Eye (tissue), 1 donor: Measurements from ENCODE around the gene KRT17.

Experiments
- DNase-seq: peaks from one replicate; pipeline ENCODE4 v3.0.0-alpha.2; 2015

Gene KRT17

GRCh38 chr17:41624208-41625101, at the start of gene KRT17:
Gene KRT17, minus strand, starts transcription at chr17:41624575. Its CDS starts 66 bp downstream, at chr17:41624509.
- peak; percentile 72 for DNase-seq

GRCh38 chr17:41672153-41672552, 47.8 kb upstream of the KRT17 start:
- no peak for DNase-seq

- no peak for DNase-seq
Measured at GRCh38 chr17:41667280-41668041, 43.1 kb upstream of the KRT17 start.

DNA sequence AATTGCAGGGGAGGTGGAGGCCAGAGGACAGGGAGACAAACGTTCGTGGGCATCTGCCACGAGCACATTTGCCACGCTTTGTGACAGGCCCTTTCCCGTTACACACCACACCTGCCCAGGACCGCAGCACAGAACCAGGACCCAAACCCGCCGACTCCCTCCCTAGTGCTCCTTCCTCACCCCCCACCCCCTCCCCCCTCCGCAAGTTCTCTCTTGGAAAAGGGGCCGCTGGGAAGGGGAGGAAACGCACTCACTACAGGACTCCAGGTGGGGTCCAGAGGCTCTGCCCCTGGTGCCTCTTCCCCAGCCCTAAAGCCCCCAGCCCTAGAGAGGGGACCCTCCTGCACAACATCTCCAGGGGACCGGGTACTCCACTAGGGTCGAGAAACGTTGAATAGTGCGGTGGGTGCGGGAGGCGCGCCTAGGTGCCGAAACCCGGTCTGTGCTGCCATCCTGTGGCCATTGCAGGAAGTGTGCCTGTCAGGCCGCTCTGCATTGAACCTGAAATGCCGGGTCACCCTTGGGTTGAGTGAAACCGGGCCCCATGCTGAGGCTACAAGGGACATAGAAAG, 42.4 kb upstream of the KRT17 start:
- DNase-seq, result peak; percentile 96

GRCh38 chr17:41666237-41666641, 41.9 kb upstream of the KRT17 start:
- DNase-seq, result peak; percentile 81

- DNase-seq, result peak; percentile 95
Measured at GRCh38 chr17:41665566-41666236, 41.3 kb upstream of the KRT17 start.

DNA sequence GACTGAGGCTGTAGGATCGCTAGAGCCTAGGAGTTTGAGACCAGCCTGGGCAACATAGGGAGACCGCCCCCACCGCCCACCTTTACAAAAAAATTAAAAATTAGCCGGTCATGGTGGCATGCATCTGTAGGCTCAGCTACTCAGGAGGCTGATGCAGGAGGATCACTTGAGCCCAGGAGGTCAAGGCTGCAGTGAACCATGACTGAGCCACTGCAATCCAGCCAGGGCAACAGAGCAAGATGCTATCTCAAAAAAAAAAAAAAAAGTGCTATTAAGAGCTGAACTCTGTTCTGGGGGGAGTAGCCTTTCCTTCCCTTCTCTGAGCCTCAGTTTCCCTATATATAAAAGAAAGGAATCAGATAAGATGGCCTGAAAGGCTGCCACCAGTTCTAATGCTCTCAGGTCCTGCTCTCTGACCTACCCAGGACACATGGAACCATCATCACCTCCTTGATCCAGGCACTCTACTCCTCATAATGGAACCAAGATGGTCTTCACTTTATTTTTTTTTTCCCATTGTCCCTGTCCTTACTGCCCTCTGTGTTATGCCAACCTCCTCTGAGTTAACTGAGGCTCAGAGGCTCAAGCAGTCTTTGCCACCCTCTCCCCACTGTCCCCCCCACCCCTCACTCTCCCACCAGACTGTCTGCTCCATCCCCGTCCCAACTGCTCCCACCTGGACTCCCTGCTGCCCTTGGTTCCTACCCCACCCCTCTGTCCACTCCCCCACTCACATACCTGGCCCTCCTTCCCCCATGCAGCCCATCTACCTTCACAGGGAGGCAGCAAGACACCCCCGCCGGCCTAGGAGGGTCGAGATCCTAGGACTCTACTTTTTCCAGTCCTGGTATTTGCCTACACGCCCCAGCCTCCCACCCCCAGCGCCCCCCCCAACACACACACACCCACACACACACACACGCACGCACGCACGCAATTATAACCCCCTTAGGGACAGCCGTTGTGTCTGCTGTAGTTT, 40.5 kb upstream of the KRT17 start:
- no peak for DNase-seq

GRCh38 chr17:41664172-41664457, 39.7 kb upstream of the KRT17 start:
- DNase-seq, result no peak

- DNase-seq, result no peak
Measured at GRCh38 chr17:41663451-41664171, 39.2 kb upstream of the KRT17 start.

- DNase-seq, result no peak
Measured at GRCh38 chr17:41660221-41660711, 35.9 kb upstream of the KRT17 start.

- DNase-seq, result no peak
Measured at GRCh38 chr17:41659427-41660212, 35.2 kb upstream of the KRT17 start.

GRCh38 chr17:41658846-41659245, 34.5 kb upstream of the KRT17 start:
- DNase-seq, result no peak

DNA sequence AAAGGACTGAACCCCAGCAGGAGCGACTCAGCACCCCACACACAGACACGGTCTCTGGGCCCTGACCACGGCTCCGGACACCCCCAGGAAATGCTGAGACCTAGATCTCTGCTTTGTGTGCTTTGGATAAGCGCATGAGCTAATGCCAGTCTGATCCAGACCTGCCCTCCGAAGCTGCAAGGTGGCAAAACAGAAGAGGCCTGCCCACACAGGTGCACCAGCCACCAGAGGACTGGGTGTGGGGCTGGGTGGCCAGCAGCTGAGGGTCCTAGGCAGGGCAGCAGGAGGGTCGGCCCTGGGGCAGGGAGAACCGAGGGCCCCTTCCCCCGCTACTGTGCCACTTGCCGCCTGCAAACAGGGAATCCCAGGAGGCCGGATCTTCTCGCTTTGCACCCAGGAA, 33.6 kb upstream of the KRT17 start:
- DNase-seq, result no peak

DNA sequence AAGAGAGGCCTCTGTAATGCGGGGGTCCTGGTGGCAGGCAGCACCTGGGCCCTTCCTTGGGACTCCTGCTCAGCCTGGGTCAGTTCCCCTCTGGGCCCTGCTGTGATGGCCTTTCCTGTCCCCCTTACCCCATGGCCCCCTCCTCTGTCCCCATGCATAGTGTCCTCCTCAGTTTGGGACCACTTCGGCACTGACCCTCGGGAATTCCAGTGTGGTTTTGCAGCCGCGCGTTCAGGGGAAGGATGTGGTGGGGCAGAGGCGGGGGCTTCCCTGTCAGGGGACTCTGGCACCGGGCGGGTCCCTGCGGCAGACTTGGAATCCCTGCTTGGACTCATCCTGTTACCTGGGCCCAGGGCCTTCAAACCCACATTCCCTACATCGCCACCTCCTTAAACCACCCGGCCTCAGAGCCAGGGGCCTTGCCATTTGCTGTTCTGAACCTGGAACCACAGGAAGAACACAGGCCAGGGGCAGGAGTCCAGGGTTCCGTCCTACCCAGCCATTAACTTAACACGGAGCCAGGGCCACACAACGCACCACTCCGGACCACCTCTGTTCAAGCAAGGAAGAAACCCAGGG, 32.9 kb upstream of the KRT17 start:
- DNase-seq, result no peak

DNA sequence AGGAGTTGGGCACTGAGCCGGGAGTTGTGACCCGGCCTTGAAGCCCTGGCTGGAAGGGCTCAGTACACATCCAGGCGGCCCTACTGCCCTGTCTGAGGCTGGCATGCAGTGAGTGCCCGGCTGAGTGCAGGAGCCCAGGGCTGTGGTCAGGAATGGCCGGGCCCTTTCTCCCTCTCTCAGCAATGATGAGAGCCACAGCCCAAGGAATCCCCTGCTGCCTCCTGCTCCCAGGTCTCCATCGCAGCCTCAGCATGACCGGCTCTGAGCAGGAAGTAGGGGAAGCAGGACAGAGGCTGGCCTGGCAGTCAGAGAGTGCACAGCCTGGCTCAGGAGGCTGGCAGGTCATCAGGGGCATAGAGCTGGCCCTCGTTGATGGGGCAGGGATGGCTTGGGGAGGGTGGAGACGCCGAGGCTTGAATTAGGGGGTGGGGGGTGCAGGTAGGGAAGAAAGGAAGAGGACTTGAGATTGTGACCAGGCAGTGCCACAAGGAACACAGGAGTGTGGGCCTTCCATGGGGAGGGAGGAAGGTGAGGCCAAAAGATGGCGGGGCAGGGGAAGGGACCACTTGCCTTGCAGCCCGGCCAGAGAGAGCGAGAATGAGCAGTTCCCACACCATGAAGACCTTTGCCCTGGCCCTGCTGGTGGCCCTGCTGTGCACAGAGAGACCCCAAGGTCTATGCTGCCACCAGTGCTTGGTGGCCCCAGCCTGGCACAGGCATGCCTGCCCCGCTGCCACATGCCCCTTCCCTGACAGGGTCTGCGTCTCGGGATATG, 32.1 kb upstream of the KRT17 start:
- no peak for DNase-seq

- peak; percentile 80 for DNase-seq
Measured at GRCh38 chr17:41655611-41656111, 31.3 kb upstream of the KRT17 start.

DNA sequence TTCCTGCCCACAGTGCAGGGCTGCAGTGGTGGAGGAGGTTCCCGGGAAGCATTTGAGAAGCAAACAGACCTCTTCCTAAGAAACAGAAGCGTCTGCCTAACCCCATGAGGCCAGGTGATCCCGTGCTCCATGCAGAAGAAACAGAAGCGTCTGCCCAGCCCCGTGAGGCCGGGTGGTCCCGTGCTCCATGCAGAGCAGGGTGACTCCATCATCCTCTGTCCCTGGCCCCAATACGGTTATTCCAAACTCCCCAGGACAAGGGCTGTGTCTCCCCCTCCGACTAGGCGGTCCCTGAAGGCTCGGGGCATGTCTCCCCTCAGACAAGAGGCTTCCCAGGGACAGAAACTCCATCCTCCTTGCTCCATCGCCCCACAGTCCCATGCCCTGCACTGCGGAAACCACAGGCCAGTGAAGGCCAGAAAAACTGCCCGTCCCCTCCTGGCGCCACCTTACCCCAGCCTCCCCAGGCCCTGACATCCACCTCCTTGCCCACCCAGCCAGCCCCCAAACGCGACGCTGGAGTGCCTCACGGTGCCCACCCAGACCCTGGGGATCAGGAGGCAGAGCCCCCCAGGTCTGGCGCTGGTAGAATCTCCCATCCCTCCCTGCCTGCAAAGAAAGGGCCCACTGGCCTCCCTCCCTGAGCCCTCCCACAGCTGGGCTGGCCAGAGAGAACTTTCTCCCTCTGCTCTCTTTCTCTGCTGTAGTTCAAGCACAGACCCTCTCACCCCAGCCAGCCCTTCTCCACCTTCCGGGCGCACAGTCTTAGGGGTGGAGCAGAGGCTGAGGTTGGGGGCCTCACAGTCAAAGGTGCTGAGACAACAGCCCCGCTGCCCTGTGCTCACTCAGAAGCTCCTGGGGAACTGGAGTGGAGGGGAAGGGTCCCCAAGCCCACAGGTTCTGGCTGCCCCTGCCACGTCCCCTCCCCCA, 30.6 kb upstream of the KRT17 start:
- DNase-seq, result no peak
